HG03439 (cell line): Measurements from ENCODE around the gene BRIP1.

Source experiments
- ATAC-seq: cut with Tn5 transposase; IDR thresholded peaks from one replicate; pipeline ENCODE4 v1.9.1; 2021; ENCODE audit warnings: mild to moderate bottlenecking, moderate library complexity; ENCODE audit not compliant: unreplicated experiment

Gene BRIP1

DNA sequence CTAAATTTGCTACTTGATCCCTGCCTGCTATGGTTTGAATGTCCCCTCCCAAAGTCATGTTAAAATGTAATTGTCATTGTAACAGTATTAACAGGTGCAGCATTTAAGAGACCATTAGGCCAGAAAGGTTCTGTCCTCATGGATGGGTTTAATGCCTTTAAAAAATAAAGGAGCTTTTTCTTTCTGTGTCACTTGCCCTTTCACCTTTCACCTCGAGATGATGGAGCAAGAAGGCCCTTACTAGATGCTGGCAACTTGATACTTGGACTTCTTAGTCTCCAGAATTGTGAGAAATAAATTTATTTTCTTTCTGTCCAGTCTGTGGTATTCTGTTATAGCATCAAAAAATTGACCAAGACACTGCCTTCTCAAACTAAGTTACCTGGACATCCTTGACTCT lies 98.5 kb downstream of the BRIP1 start:
- ATAC-seq, result no peak

DNA sequence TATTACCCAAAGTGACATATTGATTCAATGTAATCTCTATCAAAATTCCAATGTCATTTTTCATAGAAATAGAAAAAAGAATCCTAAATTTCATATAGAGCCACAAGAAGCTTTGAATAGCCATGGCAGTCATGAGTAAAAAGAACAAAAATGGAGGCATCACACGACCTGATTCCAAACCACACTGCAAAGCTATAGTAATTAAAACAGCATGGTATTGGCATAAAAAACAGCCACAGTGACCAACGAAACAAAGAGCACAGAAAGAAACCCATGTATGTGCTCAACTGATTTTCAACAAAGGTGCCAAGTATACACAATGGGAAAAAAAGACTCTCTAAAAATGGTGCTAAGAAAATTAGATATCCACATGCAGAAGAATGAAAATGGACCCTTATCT lies 101.5 kb downstream of the BRIP1 start:
- ATAC-seq, result no peak

DNA sequence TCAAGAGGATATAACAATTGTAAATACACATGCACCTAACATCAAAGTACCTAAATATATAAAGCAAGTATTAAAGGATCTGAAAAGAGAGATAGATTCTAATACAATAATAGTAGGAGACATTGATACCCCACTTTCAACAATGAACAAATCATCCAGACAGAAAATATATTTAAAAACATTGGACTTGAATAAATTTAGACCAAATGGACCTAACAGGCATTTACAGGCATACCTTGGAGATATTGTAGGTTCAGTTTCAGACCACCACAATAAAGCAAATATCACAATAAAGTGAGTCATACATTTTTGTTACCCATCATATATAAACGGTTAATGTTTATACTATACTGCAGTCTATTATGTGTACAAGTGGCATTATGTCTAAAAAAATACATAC lies 104.0 kb downstream of the BRIP1 start:
- no peak for ATAC-seq

DNA sequence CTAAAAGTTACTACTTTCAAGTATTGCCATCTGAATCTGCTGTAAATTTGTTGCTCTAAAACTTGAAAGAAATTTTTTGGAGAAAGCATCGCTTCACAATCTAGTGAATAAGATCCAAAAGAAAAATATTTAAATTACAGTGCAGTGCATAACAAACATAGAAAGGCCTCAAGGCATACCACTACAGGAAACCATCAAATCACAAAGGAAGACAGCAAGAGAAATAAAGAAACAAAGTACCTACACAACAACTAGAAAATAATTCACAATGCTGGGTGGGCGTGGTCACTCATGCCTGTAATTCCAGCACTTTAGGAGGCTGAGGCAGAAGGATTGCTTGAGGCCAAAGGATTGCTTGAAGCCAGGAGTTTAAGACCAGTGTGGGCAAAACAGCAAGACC lies 104.9 kb downstream of the BRIP1 start:
- no peak for ATAC-seq

DNA sequence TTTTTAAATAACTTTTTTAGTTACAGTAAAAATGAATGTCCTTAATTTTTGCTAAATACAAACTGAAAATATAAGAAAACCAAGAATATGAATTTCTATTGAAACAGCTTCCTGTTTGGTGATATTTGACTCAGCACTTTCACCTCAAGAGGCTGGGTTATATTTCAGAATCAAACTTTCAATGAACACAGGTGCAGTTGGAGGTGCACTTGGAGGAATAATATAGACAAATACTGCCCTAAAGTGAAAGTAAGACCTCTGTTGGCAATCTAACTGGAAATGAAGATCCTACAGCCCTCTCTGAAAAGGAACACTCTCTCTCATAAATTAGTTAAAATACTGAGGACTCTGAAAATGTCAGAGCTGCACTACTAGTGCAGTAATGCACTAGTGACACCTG lies 106.2 kb downstream of the BRIP1 start:
- no peak for ATAC-seq

DNA sequence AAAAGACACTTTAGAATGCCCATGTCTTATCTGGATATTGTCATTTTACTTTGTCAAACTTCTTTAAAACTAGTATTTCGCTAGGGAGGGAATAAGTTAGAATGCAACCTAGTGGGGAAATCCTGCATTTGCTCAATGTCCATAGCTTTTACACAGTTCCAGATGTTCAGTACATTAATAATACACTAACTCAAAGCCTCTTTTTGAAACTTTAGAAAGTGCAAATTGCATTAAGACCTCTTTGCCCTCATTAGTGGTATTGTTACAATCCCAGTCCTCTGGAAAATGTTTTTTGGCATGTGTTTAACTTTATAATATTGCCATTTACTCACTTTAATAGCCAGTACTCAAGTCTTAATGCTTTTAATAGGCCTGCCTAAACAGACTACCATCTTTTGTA lies 106.8 kb downstream of the BRIP1 start:
- ATAC-seq, result no peak

DNA sequence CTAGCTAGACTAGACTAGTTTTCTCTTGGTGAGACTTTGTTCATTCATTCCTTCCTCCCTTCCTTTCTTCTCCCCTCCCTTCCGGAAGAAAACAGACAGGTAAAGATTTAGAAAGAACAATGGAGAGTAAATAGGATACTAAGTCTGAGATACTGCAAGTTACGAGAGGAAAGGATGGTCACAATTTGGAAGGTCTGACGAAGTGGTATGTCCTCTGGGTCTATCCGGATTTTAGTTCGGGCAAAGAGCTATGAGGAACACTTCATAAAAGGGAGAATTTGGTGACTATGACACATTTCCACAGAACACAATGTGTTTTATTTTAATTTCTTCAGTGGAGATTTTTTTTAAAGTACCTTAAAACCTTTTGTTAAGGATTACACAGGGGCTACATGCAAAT lies 107.7 kb downstream of the BRIP1 start:
- no peak for ATAC-seq

DNA sequence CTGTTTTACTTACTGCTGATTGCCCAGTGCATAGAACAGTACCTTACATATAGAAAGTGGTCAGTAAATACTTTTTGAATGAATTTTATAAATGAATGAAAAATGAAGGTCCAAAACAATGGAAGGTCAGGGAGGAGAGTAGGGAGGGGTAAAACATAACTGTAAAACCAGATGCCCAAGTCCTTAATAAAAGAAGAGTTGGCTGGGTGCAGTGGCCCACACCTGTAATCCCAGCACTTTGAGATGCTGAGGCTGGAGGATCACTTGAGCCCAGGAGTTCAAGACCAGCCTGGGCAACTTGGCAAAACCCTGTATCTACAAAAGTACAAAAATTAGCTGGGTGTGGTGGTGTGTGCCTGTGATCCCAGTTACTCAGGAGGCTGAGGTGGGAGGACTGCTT lies 108.2 kb downstream of the BRIP1 start:
- ATAC-seq, result no peak

DNA sequence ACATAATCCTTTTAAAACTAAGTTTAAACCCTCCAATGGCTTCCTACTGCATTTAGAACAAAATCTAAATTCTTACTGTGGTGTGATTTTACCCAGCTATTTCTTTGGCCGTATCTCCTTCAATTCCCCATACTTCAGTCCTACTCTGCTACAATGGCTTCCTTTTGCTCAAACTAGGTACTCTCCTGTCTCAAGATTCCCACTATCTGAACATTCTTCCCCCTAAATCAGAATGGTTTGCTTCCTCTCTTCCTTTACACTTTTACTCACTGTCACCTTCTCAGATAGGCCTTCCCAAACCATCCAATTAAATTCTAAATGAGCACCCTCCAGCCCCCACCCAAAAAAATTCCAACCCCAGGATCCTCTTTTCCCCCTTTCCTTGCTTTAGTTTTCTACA lies 109.2 kb downstream of the BRIP1 start:
- no peak for ATAC-seq

DNA sequence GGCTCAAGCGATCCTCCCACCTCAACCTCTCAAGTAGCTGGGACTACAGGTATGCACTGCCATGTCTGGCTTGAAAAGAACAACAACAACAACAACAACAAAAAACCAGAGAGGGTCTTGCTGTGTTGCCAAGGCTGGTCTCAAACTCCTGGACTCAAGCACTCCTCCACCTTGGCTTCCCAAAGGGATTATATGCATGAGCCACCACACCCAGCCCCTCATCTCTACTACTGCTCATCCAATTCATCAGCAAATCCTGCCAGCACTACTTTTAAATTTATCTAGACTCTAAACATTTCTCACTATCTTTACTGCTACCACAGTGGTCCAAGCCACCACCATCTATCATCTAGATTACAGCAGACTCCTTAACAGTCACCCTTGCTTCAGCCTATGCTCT lies 109.6 kb downstream of the BRIP1 start:
- no peak for ATAC-seq

DNA sequence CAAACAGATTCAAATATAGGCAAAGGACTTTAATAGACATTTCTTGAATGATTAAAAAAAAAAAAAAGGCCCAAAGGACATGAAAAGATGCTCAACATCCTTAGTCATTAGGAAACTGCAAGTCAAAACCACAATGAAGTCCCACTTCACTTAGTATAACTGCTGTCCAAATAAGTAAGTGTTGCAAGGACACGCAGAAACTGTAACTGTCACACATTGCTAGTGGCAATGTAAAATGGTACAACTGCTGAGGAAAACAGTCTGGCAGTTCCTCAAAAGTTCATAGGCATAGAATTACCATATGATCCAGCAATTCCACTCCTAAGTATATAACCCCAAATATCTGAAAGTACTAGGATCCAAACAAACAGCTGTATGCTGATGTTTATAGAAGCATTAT lies 112.7 kb downstream of the BRIP1 start:
- peak; percentile 87 for ATAC-seq

DNA sequence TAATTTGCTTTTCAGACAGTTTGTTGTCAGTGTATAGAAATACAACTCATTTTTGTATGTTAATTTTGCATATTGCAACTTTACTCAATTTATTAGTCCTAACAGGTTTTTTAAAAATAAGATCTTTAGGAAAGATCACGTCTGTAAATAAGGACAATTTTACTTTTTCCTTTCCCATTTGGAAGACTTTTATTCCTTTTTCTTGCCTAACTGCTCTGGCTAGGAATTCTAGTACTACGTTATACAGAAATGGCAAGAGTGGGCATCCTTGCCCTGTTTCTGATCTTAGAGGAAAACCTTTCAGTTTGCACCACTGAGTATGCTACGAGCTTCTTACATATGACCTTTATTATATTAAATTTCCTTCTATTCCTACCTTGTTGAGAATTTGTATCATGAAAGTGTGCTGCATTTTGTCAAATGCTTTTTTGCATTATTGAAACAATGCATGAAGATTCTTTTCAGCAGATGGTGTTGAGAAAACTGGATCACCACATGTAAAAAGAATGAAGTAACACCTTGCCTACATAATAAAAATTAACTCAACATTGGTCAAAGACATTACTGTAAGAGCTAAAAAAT lies 113.4 kb downstream of the BRIP1 start:
- no peak for ATAC-seq

DNA sequence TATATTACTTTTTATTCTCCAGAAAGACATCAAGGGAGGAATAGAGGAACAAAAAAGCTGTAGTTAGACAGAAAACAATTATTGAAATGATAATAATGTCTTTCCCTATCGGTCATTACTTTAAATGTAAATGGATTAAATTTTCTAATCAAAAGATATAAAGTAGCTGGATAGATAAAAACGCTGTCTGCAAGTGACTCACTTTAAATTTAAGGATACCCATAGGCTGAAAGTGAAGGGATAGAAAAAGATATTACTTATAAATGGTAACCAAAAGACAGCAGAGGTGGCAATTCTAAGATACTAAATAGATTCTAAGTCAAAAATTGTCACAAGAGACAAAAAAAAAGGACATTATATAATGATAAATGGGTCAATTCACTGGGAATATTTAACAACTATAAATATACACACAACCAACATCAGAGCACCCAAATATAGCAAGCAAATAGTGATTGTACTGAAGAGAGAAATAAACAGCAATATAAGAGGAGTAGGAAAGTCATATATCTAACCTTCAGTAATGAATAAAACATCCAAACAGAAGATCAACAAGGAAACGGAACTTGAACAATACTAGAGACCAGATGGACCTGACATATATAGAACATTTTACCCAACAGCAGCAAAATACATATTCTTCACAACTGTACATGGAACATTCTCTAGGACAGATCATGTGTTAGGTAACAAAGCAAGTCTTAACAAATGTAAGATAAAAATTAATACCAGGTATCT lies 116.9 kb downstream of the BRIP1 start:
- ATAC-seq, result no peak

DNA sequence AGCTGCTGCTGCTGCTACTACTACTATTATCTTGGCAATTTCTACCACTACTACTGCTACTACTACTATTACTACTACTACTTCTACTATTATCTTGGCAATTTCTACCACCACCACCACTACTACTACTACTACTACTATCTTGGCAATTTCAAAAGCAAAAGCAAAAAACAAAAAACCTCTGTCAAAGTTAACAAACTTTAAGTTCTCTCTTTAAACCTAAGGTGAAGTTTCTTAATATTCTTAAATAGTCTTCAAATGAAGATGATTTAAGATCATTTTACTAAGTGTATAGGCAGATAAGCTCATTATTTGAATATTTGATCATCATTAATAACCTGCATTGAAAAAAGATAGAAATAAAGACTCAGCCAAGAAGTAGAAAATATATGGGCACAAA lies 118.5 kb downstream of the BRIP1 start:
- ATAC-seq, result no peak

DNA sequence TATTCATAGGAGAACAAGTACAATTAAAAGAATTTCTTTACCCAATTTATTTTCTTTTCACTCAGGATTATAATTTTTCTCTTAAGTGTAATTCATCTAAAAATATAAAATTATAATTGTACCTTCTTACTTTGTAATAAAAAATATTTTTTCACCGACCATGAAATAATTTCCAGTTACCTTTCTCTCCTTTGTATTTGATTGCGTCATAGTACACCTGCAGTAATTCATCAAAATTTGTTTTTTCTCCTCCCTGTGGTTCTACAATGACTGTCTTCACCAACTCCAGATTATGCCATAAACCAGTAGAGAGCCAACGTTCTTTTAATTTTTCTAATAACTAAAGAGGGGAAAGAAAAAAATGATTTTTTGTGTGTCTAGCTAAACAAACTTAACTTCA lies 119.1 kb downstream of the BRIP1 start:
- ATAC-seq, result no peak

DNA sequence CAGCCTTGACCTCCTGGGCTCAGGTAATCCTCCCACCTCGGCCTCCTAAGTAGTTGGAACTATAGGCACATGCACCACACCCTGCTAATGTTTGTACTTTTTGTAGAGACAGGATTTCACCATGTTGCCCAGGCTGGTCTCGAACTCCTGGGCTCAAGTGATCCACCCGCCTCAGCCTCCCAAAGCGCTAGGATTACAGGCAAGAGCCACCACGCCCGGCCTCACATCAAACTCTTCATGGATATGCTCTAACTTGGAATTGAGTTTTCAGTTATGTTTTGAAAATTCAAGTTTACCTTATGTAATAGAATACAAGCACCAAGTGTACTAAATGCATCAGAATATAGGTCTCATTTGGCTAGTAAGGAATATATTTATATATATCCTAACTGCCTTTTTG lies 119.6 kb downstream of the BRIP1 start:
- ATAC-seq, result no peak

DNA sequence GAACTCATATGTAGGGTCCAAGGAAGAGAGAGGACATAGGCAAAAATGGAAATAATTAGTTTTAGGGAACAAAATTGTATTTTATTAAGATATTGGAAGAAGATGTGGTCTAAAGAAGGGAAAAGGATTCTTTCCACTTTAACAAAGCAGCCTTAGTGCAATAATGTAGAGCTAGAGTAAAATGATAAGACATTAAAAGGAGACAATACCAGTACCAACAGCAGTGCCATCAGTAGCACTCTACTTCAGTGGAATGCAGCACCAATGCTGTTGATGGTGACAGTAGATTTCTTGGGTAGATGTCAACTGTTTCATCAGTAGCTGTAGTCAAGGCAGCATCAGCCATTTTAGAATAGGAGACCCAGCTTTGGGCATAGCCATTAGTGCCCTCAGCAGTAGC lies 124.3 kb downstream of the BRIP1 start:
- ATAC-seq, result no peak

DNA sequence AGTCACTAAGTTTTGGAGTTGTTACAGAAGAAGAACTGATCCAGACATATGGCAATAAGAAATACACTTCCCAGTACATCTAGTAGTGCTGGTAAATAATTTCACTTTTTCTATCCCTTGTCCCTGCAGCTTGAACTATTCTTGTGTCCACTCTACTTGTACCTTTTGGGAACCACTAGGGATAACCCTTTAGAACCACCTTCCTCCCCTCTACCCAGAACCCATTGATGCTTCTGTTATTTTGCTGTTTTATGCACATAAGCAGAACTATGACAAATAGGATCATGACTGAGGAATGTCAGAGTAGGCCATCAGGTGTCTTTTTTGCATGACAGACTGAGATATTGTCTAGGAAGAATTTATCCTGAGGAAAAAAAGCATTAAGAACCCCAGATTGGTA lies 125.1 kb downstream of the BRIP1 start:
- no peak for ATAC-seq

DNA sequence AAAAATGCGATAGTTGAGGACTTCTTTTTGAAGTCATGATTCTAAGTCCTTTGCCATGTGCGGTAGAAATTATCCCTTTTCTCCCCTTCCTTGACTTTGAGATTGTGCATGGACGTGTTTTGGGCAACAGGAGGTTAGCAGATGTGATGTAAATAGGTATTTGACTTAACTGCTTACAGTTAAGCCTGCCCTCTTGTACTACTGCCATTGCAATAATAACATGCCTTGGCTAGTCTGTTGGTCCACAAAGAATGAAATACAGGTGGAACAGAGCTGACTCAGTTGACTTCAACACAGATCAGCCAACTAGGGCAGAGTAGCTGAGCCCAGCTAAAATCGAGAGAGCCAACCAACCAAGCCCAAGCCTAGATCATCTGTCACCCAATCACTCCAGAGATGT lies 125.5 kb downstream of the BRIP1 start:
- no peak for ATAC-seq

DNA sequence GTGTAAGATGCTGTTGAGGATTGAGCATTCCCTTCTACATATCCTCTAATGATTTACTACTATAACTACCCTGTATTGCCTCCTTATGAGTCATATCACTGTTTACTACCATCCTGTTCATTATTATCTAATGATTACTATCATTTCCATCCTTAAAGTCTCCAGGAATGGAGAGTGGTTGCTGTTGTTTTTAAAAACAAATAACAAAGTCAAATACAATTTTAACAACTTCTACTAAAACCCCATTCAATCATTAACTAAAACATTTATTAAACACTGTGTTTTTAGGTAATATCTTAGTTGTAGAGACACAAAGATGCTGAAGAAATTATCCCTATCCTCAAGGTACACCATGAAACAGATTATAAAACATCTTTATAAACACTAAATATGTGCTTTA lies 126.9 kb downstream of the BRIP1 start:
- no peak for ATAC-seq

DNA sequence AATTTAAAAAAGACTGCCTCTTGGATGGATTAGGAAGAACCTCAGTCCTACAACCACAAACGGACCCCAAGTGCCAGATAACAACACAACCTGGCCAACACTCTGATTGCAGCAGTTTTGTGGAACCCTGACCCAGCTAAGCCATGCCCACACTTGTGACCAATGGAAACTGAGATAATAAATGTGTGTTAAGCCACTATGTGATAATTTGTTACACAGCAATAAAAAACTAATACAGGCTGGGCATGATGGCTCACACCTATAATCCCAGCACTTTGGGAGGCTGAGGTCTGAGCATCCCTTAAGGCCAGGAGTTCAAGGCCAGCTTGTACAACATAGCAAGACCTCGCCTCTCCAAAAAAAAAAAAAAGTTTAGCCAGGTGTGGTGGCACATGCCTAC lies 127.5 kb downstream of the BRIP1 start:
- no peak for ATAC-seq

DNA sequence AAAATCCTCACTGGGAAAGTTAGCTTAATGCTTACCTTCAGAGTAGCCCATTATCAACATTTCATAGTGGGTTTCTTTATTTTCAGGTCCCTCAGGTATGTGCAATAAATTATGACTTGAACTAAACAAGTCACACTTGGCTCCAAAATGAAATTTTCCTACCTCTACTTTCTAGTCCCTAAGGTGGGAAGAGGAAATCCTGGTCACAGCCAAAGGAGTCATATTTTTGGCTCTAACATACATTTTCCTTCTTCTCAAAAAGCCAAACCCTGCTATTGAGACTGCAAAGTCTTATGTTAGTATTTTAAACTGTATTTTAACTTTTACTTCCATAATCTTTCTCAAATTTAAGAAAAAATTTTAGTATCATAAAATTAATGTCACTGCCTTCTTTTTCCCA lies 128.9 kb downstream of the BRIP1 start:
- no peak for ATAC-seq

DNA sequence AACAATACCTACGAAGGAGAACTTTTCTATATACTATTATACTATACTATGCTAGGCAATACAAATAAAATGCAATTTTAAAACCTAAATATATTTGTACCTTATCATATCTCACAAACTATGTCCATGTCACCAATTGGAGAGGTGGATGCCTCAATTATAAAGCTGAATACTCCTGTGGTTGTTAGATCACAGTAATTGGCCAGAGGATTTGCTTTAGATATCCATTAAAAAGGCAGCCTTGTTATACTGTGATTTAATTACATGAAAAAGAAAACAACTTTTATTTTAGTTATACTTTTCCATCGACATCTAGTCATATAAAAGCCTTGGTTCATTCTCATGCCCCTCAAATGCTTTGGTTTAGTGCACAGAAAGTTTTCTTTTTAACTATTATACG lies 129.3 kb downstream of the BRIP1 start:
- ATAC-seq, result no peak
